H1 (cell line): ENCODE results near the gene ADCY9. TPM values are rescaled to one million over a fixed set of nuclear protein-coding genes. Genes with fewer than 3 reads are reported as not detected.
A peak's percentile ranks its signal among the peaks of the same experiment; 100 is the strongest.

Experiments used
- ASH2L ChIP-seq: fragments of 200-600, 300-600 bp; sonication (generic); IDR thresholded peaks from one replicate; pipeline ENCODE4 v1.7.1; 2017; ENCODE audit warnings: low read length
- ATF2 ChIP-seq: IDR thresholded peaks from 2 replicates; pipeline ENCODE4 v1.6.1; 2012; ENCODE audit warnings: low read length, inconsistent platforms
- CHD2 ChIP-seq: IDR thresholded peaks from 2 replicates; pipeline ENCODE4 v1.6.1; 2012; ENCODE audit warnings: low read length, improper control_type of control experiment
- CTBP2 ChIP-seq: IDR thresholded peaks from 2 replicates; pipeline ENCODE4 v1.7.0; 2011; ENCODE audit warnings: borderline replicate concordance, mild to moderate bottlenecking, moderate library complexity, mixed read lengths, low read length; ENCODE audit not compliant: insufficient read depth, insufficient read length
- JUND ChIP-seq: IDR thresholded peaks from 2 replicates; pipeline ENCODE4 v1.6.1; 2011; ENCODE audit warnings: mild to moderate bottlenecking, improper control_type of control experiment, low read length
- NANOG ChIP-seq: IDR thresholded peaks from 2 replicates; pipeline ENCODE4 v1.6.1; 2011; ENCODE audit warnings: low read length, low read depth, mild to moderate bottlenecking, inconsistent platforms; ENCODE audit not compliant: insufficient read depth, poor library complexity, severe bottlenecking
- RFX5 ChIP-seq: IDR thresholded peaks from 2 replicates; pipeline ENCODE4 v1.6.1; 2011; ENCODE audit warnings: low read depth, low read length, improper control_type of control experiment, borderline replicate concordance
- polyA plus RNA-seq, 7 experiments: library from polyadenylated mRNA; depleted of rRNA in 3 of 7; stranded (reverse) in 5 of 7; unstranded in 2 of 7; fragments of >200 nt in 5 of 7; fragments of 200-250 nt in 2 of 7; gene quantifications; 1 replicate in 5 of 7; 2 replicates in 1 of 7; 4 replicates in 1 of 7; pipeline versions ENCODE4 v1.2.1 to v1.2.3, GENCODE V29; 2011 to 2013; ENCODE audit warnings: missing spikeins in 2 of 7, mixed read lengths in 2 of 7
- total RNA-seq: library from RNA; stranded (reverse); fragmentation: NEBNext Ultra II Directional; extraction: Animal tissue kit (Norgen Biotek cat#: 25700); gene quantifications from 2 replicates; pipeline ENCODE4 v1.2.1, GENCODE V29; 2021
- TF ChIP-seq, protein P1 (sequence below): fragments of 300-600 bp; sonication (generic); IDR thresholded peaks from 2 replicates; pipeline ENCODE4 v1.7.1; 2012; ENCODE audit warnings: low read length, moderate library complexity, mild to moderate bottlenecking, inconsistent platforms; ENCODE audit not compliant: insufficient replicate concordance

ADCY9 gene
- total and polyA plus RNA-seq, 2 of the 8 experiments (the other 6 are each of a cell fraction or from before 2014, with no cell fraction given) = 5.4 to 13.1 TPM

DNA sequence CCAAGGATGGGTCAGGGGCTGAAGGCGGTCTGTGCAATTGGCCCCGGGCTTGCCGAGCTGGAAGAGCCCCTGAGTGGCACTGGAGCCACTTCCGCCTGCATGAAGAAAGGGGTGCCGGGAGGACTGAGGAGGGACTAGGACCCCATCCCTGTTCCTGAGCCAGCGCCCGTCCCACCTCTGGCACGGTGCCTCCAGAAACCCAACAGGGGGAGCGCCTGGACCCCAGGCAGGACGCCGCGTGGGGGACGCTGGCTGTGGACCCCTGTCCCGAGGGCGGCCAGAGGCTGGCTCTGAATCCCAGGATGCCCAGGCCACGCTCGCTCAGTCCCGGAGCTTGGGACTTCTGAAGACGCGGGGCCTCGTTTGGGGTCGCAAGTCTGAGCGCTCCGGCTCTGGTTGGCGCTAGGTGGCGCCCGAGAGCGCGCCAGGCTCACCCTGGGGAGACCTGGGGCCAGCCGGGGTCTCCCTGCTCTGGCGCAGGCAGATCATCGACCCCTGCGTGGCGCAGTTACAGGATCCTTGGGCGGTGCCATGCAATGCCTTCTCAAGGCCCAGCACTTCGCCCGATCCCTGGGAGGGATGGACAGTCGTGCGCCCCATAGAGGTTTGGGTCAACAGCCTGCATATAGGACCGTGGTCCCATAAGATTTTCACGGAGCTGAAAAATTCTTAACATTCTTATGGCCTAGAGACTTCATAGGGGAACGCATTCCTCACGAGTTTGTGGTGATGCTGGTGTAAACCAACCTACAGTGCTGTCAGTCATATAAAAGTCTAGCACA is 177.2 kb downstream of the ADCY9 start (continued):
- TF ChIP-seq, protein P1, sequence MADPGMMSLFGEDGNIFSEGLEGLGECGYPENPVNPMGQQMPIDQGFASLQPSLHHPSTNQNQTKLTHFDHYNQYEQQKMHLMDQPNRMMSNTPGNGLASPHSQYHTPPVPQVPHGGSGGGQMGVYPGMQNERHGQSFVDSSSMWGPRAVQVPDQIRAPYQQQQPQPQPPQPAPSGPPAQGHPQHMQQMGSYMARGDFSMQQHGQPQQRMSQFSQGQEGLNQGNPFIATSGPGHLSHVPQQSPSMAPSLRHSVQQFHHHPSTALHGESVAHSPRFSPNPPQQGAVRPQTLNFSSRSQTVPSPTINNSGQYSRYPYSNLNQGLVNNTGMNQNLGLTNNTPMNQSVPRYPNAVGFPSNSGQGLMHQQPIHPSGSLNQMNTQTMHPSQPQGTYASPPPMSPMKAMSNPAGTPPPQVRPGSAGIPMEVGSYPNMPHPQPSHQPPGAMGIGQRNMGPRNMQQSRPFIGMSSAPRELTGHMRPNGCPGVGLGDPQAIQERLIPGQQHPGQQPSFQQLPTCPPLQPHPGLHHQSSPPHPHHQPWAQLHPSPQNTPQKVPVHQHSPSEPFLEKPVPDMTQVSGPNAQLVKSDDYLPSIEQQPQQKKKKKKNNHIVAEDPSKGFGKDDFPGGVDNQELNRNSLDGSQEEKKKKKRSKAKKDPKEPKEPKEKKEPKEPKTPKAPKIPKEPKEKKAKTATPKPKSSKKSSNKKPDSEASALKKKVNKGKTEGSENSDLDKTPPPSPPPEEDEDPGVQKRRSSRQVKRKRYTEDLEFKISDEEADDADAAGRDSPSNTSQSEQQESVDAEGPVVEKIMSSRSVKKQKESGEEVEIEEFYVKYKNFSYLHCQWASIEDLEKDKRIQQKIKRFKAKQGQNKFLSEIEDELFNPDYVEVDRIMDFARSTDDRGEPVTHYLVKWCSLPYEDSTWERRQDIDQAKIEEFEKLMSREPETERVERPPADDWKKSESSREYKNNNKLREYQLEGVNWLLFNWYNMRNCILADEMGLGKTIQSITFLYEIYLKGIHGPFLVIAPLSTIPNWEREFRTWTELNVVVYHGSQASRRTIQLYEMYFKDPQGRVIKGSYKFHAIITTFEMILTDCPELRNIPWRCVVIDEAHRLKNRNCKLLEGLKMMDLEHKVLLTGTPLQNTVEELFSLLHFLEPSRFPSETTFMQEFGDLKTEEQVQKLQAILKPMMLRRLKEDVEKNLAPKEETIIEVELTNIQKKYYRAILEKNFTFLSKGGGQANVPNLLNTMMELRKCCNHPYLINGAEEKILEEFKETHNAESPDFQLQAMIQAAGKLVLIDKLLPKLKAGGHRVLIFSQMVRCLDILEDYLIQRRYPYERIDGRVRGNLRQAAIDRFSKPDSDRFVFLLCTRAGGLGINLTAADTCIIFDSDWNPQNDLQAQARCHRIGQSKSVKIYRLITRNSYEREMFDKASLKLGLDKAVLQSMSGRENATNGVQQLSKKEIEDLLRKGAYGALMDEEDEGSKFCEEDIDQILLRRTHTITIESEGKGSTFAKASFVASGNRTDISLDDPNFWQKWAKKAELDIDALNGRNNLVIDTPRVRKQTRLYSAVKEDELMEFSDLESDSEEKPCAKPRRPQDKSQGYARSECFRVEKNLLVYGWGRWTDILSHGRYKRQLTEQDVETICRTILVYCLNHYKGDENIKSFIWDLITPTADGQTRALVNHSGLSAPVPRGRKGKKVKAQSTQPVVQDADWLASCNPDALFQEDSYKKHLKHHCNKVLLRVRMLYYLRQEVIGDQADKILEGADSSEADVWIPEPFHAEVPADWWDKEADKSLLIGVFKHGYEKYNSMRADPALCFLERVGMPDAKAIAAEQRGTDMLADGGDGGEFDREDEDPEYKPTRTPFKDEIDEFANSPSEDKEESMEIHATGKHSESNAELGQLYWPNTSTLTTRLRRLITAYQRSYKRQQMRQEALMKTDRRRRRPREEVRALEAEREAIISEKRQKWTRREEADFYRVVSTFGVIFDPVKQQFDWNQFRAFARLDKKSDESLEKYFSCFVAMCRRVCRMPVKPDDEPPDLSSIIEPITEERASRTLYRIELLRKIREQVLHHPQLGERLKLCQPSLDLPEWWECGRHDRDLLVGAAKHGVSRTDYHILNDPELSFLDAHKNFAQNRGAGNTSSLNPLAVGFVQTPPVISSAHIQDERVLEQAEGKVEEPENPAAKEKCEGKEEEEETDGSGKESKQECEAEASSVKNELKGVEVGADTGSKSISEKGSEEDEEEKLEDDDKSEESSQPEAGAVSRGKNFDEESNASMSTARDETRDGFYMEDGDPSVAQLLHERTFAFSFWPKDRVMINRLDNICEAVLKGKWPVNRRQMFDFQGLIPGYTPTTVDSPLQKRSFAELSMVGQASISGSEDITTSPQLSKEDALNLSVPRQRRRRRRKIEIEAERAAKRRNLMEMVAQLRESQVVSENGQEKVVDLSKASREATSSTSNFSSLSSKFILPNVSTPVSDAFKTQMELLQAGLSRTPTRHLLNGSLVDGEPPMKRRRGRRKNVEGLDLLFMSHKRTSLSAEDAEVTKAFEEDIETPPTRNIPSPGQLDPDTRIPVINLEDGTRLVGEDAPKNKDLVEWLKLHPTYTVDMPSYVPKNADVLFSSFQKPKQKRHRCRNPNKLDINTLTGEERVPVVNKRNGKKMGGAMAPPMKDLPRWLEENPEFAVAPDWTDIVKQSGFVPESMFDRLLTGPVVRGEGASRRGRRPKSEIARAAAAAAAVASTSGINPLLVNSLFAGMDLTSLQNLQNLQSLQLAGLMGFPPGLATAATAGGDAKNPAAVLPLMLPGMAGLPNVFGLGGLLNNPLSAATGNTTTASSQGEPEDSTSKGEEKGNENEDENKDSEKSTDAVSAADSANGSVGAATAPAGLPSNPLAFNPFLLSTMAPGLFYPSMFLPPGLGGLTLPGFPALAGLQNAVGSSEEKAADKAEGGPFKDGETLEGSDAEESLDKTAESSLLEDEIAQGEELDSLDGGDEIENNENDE = no peak
- TF ChIP-seq ASH2L (no peak), RFX5 (no peak), CHD2 (no peak), ATF2 (no peak), NANOG (peak; percentile 44), CTBP2 (no peak), JUND (0 out of 2 replicates have a peak, but pooled peaks have one; percentile 7)
